ENCODE data around the gene DNASE1. TPM values are rescaled to one million over a fixed set of nuclear protein-coding genes. Genes with fewer than 3 reads are reported as not detected.

DNASE1 gene
- total and polyA plus RNA-seq, 4 donors: 0.77 to 11.6 (median 6.2) TPM

- H3K9me3 ChIP-seq (ENCODE audit: control insufficient read depth in 4 of 4, low read length in 3 of 4): no peaks in the 10 kb centered on the region
- no peaks in the 10 kb centered on the region for H3K27me3 ChIP-seq (ENCODE audit: control insufficient read depth in 4 of 4, insufficient read depth in 4 of 4, low read length in 3 of 4)
- no peak for TF ChIP-seq TAF1 (conservative IDR thresholded peaks at IDR 0.05)
- TF ChIP-seq HNF4A (conservative IDR thresholded peaks at IDR 0.05): no peak
- no peak for TF ChIP-seq FOXA2 (IDR thresholded peaks at IDR 0.05)
- TF ChIP-seq, protein P1, sequence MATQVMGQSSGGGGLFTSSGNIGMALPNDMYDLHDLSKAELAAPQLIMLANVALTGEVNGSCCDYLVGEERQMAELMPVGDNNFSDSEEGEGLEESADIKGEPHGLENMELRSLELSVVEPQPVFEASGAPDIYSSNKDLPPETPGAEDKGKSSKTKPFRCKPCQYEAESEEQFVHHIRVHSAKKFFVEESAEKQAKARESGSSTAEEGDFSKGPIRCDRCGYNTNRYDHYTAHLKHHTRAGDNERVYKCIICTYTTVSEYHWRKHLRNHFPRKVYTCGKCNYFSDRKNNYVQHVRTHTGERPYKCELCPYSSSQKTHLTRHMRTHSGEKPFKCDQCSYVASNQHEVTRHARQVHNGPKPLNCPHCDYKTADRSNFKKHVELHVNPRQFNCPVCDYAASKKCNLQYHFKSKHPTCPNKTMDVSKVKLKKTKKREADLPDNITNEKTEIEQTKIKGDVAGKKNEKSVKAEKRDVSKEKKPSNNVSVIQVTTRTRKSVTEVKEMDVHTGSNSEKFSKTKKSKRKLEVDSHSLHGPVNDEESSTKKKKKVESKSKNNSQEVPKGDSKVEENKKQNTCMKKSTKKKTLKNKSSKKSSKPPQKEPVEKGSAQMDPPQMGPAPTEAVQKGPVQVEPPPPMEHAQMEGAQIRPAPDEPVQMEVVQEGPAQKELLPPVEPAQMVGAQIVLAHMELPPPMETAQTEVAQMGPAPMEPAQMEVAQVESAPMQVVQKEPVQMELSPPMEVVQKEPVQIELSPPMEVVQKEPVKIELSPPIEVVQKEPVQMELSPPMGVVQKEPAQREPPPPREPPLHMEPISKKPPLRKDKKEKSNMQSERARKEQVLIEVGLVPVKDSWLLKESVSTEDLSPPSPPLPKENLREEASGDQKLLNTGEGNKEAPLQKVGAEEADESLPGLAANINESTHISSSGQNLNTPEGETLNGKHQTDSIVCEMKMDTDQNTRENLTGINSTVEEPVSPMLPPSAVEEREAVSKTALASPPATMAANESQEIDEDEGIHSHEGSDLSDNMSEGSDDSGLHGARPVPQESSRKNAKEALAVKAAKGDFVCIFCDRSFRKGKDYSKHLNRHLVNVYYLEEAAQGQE (IDR thresholded peaks at IDR 0.05): no peak
- DNase-seq (ENCODE audit: low spot score): no peak
- no peaks in the 10 kb centered on the region for H3K4me1 ChIP-seq (ENCODE audit: control insufficient read depth in 4 of 4, insufficient read depth in 4 of 4, low read length in 3 of 4)
- WGBS: 95% methylated on average over 42 of the region's 42 CpGs
- no peak overlapping the region for H3K27ac ChIP-seq (ENCODE audit: low read depth in 1 of 2, low read length in 2 of 2)
- peaks cover 17 to 60% (median 31%) of the 10 kb centered on the region in 4 donors for H3K36me3 ChIP-seq (ENCODE audit: control insufficient read depth in 4 of 4, insufficient read depth in 3 of 4, low read depth in 1 of 4, low read length in 3 of 4)
- H3K9ac ChIP-seq (ENCODE audit: low read depth in 1 of 2, low read length in 2 of 2): no peak overlapping the region
- H3K4me3 ChIP-seq (ENCODE audit: low read depth in 1 of 3, low read length in 3 of 3): no peak overlapping the region
These were observed 2.3 kb downstream of the DNASE1 start for GRCh38 chr16:3656491-3657468.

GRCh38 chr16:3659251-3659650 is 4.8 kb downstream of the DNASE1 start:
- DNase-seq (ENCODE audit: low spot score): no peak
- Histone ChIP-seq H3K4me3 (ENCODE audit: low read depth in 1 of 3, low read length in 3 of 3) (no peak overlapping the region), H3K4me1 (ENCODE audit: control insufficient read depth in 4 of 4, insufficient read depth in 4 of 4, low read length in 3 of 4) (no peaks in the 10 kb centered on the region), H3K27ac (ENCODE audit: low read depth in 1 of 2, low read length in 2 of 2) (no peak overlapping the region), H3K9me3 (ENCODE audit: control insufficient read depth in 4 of 4, low read length in 3 of 4) (no peaks in the 10 kb centered on the region), H3K36me3 (ENCODE audit: control insufficient read depth in 4 of 4, insufficient read depth in 3 of 4, low read depth in 1 of 4, low read length in 3 of 4) (peaks cover 27 to 75% (median 37%) of the 10 kb centered on the region in 4 donors), H3K9ac (ENCODE audit: low read depth in 1 of 2, low read length in 2 of 2) (no peak overlapping the region), H3K27me3 (ENCODE audit: control insufficient read depth in 4 of 4, insufficient read depth in 4 of 4, low read length in 3 of 4) (no peaks in the 10 kb centered on the region)
- WGBS: 84% methylated on average over 3 of the region's 3 CpGs
- TF ChIP-seq RAD21 (IDR thresholded peaks at IDR 0.05) (no peak), HNF4G (IDR thresholded peaks at IDR 0.05) (no peak)

GRCh38 chr16:3661311-3661710 is 6.8 kb downstream of the DNASE1 start:
- Histone ChIP-seq H3K9me3 (ENCODE audit: control insufficient read depth in 4 of 4, low read length in 3 of 4) (no peaks in the 10 kb centered on the region), H3K4me1 (ENCODE audit: control insufficient read depth in 4 of 4, insufficient read depth in 4 of 4, low read length in 3 of 4) (no peaks in the 10 kb centered on the region), H3K9ac (ENCODE audit: low read depth in 1 of 2, low read length in 2 of 2) (no peak overlapping the region), H3K27ac (ENCODE audit: low read depth in 1 of 2, low read length in 2 of 2) (no peak overlapping the region), H3K4me3 (ENCODE audit: low read depth in 1 of 3, low read length in 3 of 3) (no peak overlapping the region), H3K36me3 (ENCODE audit: control insufficient read depth in 4 of 4, insufficient read depth in 3 of 4, low read depth in 1 of 4, low read length in 3 of 4) (peaks cover 31 to 92% (median 48%) of the 10 kb centered on the region in 4 donors), H3K27me3 (ENCODE audit: control insufficient read depth in 4 of 4, insufficient read depth in 4 of 4, low read length in 3 of 4) (no peaks in the 10 kb centered on the region)
- TF ChIP-seq JUND (IDR thresholded peaks at IDR 0.05): no peak
- TF ChIP-seq NR2F2 (IDR thresholded peaks at IDR 0.05): no peak
- no peak for TF ChIP-seq MAX (IDR thresholded peaks at IDR 0.05)
- TF ChIP-seq GABPA (IDR thresholded peaks at IDR 0.05 in 1 of 2, conservative IDR thresholded peaks at IDR 0.05 in 1 of 2): no peak
- no peak for TF ChIP-seq SP1 (IDR thresholded peaks at IDR 0.05)
- no peak for TF ChIP-seq TAF1 (conservative IDR thresholded peaks at IDR 0.05)
- no peak for TF ChIP-seq RXRA (IDR thresholded peaks at IDR 0.05)
- TF ChIP-seq, protein P2, sequence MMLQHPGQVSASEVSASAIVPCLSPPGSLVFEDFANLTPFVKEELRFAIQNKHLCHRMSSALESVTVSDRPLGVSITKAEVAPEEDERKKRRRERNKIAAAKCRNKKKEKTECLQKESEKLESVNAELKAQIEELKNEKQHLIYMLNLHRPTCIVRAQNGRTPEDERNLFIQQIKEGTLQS (IDR thresholded peaks at IDR 0.05): no peak
- no peak for TF ChIP-seq RAD21 (IDR thresholded peaks at IDR 0.05)
- TF ChIP-seq HNF4G (IDR thresholded peaks at IDR 0.05): no peak
- no peak for DNase-seq (ENCODE audit: low spot score)
- 88% methylated on average over 12 of the region's 12 CpGs for WGBS
